Skeletal muscle tissue (tissue), 4 donors: ENCODE data around the gene VPS13D. TPM values are rescaled to one million over a fixed set of nuclear protein-coding genes. Genes with fewer than 3 reads are reported as not detected.
A peak's percentile ranks its signal among the peaks of the same experiment; 100 is the strongest.

Experiments used
- H3K27ac ChIP-seq: one replicate; pipeline ENCODE4 v1.7.0; 2013; ENCODE audit warnings: mild to moderate bottlenecking, low read depth, low read length, inconsistent platforms
- H3K27me3 ChIP-seq, 3 donors: one replicate each; pipeline ENCODE4 v1.7.0; 2013; ENCODE audit warnings: low read length in 3 of 3; ENCODE audit not compliant: control insufficient read depth in 3 of 3, insufficient read depth in 3 of 3
- H3K36me3 ChIP-seq, 3 donors: one replicate each; pipeline ENCODE4 v1.7.0; 2013; ENCODE audit warnings: low read length in 3 of 3; ENCODE audit not compliant: control insufficient read depth in 3 of 3, insufficient read depth in 3 of 3
- H3K4me1 ChIP-seq, 3 donors: one replicate each; pipeline ENCODE4 v1.7.0; 2013; ENCODE audit warnings: low read length in 3 of 3, mild to moderate bottlenecking in 3 of 3; ENCODE audit not compliant: control insufficient read depth in 3 of 3, insufficient read depth in 3 of 3
- H3K4me3 ChIP-seq, 3 donors: one replicate each; pipeline ENCODE4 v1.7.0; 2013; ENCODE audit warnings: low read length in 3 of 3
- H3K9ac ChIP-seq, 3 donors: one replicate each; pipeline ENCODE4 v1.7.0; 2013; ENCODE audit warnings: low read length in 3 of 3, mild to moderate bottlenecking in 3 of 3, moderate library complexity in 2 of 3, low read depth in 1 of 3
- H3K9me3 ChIP-seq, 3 donors: one replicate each; pipeline ENCODE4 v1.7.0; 2013; ENCODE audit warnings: low read length in 3 of 3; ENCODE audit not compliant: control insufficient read depth in 3 of 3
- total RNA-seq: library from RNA; depleted of rRNA; stranded (reverse); fragments of >200 nt; gene quantifications from one replicate; pipeline ENCODE4 v1.2.3, GENCODE V29; 2014
- donor health status: Osteomylitis.

Gene VPS13D, protein sequence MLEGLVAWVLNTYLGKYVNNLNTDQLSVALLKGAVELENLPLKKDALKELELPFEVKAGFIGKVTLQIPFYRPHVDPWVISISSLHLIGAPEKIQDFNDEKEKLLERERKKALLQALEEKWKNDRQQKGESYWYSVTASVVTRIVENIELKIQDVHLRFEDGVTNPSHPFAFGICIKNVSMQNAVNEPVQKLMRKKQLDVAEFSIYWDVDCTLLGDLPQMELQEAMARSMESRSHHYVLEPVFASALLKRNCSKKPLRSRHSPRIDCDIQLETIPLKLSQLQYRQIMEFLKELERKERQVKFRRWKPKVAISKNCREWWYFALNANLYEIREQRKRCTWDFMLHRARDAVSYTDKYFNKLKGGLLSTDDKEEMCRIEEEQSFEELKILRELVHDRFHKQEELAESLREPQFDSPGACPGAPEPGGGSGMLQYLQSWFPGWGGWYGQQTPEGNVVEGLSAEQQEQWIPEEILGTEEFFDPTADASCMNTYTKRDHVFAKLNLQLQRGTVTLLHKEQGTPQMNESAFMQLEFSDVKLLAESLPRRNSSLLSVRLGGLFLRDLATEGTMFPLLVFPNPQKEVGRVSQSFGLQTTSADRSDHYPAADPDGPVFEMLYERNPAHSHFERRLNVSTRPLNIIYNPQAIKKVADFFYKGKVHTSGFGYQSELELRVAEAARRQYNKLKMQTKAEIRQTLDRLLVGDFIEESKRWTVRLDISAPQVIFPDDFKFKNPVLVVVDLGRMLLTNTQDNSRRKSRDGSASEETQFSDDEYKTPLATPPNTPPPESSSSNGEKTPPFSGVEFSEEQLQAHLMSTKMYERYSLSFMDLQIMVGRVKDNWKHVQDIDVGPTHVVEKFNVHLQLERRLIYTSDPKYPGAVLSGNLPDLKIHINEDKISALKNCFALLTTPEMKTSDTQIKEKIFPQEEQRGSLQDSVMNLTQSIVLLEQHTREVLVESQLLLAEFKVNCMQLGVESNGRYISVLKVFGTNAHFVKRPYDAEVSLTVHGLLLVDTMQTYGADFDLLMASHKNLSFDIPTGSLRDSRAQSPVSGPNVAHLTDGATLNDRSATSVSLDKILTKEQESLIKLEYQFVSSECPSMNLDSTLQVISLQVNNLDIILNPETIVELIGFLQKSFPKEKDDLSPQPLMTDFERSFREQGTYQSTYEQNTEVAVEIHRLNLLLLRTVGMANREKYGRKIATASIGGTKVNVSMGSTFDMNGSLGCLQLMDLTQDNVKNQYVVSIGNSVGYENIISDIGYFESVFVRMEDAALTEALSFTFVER (N-terminal part only)
- total RNA-seq, result 40.2 TPM

DNA sequence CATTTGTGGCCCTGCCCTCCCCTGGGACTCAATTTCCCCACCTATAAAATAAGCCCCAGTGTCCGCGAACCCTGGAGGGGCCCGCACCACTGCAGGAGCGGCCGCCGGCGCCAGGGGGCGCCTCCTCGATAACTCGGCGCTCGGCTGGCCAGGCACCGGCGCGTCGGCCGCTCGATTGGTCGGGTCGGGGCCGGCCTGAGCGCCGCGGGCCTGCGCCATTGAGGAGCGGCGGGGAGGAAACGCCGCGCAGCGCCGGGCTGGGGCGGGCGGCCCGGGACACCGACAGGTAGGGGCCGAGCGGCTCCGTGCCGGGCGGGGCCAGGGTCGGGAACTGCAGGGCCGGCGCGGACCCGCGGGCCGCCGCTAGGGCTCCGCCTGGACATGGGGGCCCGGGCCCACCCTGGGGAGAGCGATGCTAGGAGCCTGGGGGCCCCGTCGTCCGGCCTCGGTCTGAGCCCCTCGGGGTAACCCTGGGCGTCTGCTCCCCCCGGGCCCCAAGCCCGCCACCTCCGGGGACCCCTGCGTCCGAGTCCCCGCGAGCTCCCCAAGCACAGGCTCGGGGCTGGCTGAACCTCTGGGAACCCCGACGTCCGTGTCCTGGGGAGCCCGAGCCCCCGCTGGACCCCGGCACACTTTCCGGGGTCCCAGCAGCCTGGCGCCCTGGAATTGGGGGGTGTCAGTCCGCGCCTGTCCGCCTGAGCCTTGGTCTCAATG, at the start of gene VPS13D:
Gene VPS13D (plus strand): TSS at position 196 of the 714 bp plus-strand sequence. CDS start 4,237 bp downstream, outside the sequence.
- peak within 1 kb of the TSS; percentile 98 for H3K27ac ChIP-seq
- peaks cover 16 to 21% (median 19%) of the 10 kb centered on the region in 3 donors for H3K4me1 ChIP-seq
- peak within 1 kb of the TSS; percentile 85 to 93 (median 86) for H3K4me3 ChIP-seq
- H3K9me3 ChIP-seq, result no peaks in the 10 kb centered on the region
- H3K36me3 ChIP-seq, result peaks cover 0 to 3% (median 0%) of the 10 kb centered on the region in 3 donors
- H3K27me3 ChIP-seq, result no peaks in the 10 kb centered on the region
- peak within 1 kb of the TSS; percentile 91 to 99 (median 97) for H3K9ac ChIP-seq

DNA sequence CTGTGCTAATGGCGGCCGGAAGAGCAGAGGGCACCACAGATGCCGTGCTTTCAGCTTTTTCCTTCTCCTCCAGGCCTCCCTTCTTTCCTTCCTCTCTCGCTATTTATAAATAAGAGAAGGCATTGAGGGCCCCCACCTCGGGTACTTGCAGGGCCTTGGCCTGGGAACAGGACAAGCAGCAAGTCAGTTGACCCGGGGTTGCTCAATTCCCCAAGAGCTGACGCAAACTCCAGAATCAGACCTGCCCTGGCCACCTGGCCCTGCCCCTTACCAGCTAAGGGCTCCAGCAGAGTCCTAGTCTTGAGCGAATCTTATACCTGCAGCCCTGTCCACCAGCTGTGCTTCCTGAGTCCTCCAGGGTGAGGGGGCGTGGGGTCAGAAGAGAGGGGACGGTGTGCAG, 49.5 kb upstream of the VPS13D start:
- Histone ChIP-seq H3K4me1 (peaks cover 53 to 82% (median 81%) of the 10 kb centered on the region in 3 donors), H3K9ac (peak overlapping the region in 2 of 3 donors; percentile 50 to 69), H3K27me3 (no peaks in the 10 kb centered on the region), H3K4me3 (peak overlapping the region in 2 of 3 donors; percentile 22 to 26), H3K9me3 (no peaks in the 10 kb centered on the region), H3K36me3 (no peaks in the 10 kb centered on the region), H3K27ac (peak overlapping the region; percentile 84)

DNA sequence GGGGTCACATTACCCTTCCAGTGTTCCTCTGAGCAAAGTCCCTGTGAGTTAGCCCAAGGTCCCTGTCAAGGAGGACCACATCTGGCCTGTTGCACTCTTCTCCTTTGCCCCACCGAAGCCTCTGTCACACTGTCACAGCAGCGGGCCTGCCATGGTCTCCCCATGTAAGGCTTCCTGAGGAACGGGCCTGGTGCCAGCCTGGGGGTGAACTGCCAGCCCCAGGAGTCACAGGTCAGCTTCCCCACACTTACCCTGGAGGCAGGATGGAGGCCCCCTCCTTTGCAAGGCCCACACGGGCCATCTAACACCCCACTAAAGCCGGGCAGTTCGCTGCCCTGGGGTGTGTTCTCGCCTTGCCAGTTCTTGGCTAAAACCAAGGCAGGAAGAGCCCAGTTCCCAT, 48.9 kb upstream of the VPS13D start:
- Histone ChIP-seq H3K36me3 (no peaks in the 10 kb centered on the region), H3K27ac (peak overlapping the region; percentile 84), H3K9ac (peak overlapping the region in 2 of 3 donors; percentile 50 to 69), H3K27me3 (no peaks in the 10 kb centered on the region), H3K4me3 (peak overlapping the region in 2 of 3 donors; percentile 22 to 26), H3K4me1 (peaks cover 55 to 84% (median 83%) of the 10 kb centered on the region in 3 donors), H3K9me3 (no peaks in the 10 kb centered on the region)

DNA sequence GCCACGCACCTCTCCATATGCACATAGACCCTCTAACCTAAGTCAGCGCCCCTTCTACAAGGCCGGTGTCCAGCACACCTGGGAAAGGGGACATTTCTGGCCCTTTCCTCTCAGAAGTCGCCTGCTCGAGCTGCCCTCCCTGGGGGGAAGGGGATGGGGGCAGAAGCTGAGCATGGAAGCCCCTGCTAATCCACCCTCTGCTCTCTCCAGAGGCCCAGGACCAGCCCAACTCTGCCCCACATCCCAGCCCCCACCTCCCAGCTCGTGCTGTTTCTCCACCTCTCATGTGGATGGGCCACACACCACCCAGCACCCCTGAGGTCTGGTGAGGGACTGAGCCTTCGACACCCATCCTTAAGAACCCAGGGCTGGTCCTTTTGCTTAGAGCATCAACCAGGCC, 48.3 kb upstream of the VPS13D start:
- Histone ChIP-seq H3K36me3 (no peaks in the 10 kb centered on the region), H3K4me1 (peaks cover 62 to 84% (median 84%) of the 10 kb centered on the region in 3 donors), H3K9me3 (no peaks in the 10 kb centered on the region), H3K9ac (no peak overlapping the region), H3K4me3 (no peak overlapping the region), H3K27ac (peak overlapping the region; percentile 84), H3K27me3 (no peaks in the 10 kb centered on the region)

DNA sequence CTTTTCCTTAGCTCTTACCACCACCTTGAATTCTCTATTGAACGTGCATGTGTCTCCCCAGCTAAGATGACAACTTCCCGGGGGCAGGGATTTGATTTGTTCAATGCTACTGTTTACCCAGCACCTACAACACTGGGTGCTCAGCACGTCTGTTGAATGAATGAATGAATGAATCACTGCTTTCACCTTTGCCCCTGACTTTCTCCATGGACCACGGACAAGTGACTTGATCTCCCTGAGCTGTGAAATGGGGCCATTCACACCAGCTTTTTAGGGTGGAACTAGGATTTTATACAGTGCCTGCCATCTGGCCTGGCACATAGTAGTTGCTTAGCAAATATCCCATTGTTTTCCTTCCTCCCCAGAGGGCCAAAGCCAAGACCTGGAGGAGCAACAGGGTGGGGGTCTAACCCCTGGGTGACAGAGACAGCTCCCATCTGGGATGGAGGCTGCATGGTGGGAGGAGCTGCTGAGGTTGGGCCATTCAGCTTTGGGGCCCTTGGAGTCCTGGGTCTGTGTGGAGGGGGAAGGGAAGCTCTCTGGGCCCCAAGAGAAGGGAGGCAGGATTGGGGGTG, 47.3 kb upstream of the VPS13D start:
- Histone ChIP-seq H3K4me3 (no peak overlapping the region), H3K9ac (no peak overlapping the region), H3K27me3 (no peaks in the 10 kb centered on the region), H3K4me1 (peaks cover 65 to 88% (median 84%) of the 10 kb centered on the region in 3 donors), H3K27ac (peak overlapping the region; percentile 84), H3K36me3 (no peaks in the 10 kb centered on the region), H3K9me3 (no peaks in the 10 kb centered on the region)

DNA sequence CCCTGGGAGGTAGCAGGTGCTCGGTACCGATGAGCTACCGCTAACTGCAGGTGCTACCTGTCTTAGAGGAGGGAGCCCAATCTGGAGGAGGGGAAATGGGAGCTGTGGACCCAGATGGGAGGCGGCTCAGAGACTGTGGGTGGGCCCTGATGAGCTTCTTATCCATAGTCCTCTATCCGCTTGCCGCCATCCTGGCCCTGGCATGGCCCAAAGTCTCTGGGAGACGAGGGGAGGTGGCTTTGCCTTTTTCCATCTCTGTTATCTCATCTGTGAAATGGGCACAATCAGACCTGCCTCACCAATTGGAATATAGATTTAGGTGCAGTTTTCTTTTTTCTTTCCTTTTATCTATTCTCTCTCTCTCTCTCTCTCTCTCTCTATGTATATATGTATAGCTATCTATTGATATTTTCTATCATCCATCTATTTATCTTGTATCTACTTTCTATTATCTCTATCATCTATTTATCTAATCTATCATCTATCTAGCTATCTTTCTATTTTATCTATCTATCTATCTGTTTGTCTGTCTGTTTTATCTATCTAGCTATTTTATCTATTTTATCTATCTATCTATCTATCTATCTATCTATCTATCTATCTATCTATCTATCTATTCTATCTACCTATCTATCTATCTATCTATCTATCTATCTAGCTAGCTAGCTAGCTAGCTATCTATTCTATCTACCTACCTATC, 46.6 kb upstream of the VPS13D start:
- H3K27me3 ChIP-seq, result no peaks in the 10 kb centered on the region
- H3K36me3 ChIP-seq, result no peaks in the 10 kb centered on the region
- no peak overlapping the region for H3K9ac ChIP-seq
- H3K4me1 ChIP-seq, result peaks cover 58 to 87% (median 84%) of the 10 kb centered on the region in 3 donors
- H3K27ac ChIP-seq, result peak overlapping the region; percentile 83
- no peak overlapping the region for H3K4me3 ChIP-seq
- H3K9me3 ChIP-seq, result no peaks in the 10 kb centered on the region

DNA sequence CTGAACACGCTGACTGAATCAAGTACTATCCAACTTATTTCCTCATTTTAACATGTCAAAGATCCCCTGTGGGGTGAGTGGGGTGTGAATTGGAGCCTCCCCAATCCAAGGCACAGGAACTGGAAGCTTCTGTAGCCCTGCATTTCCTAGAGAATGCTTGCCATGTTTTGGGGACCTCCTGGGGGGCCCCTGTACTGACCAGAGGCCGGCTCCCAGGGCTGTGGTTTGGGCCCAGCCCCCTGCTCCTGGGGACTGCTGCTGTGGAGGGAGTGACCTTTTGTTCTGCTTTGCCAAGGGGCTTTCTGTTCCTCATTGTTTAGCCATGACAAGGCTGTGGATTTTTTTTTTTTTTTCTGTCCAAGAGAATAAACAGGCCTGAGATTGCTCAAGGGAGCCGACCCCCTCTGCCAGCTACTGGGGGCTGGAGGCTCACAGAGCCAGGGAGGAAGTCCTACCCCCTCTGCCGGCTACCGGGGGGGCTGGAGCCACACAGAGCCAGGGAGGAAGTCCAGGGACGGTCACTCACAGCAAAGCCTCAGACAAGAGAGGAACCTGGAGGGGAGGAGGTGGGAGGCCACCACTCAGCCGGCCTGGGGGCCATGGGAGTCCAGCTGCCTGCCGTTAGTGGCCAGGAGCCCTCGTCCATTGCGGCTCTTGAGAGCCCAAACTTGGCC, 45.7 kb upstream of the VPS13D start:
- Histone ChIP-seq H3K4me1 (peaks cover 54 to 87% (median 84%) of the 10 kb centered on the region in 3 donors), H3K27ac (peak overlapping the region; percentile 83), H3K36me3 (peaks cover under 1 to 3% (median 2%) of the 10 kb centered on the region in 3 donors), H3K9ac (peak overlapping the region; percentile 45 to 70 (median 65)), H3K9me3 (no peaks in the 10 kb centered on the region), H3K4me3 (peak overlapping the region in 2 of 3 donors; percentile 20 to 35), H3K27me3 (no peaks in the 10 kb centered on the region)
